Endothelial cell of umbilical vein (primary cell): ENCODE measurements around the gene CYP17A1. TPM values are rescaled to one million over a fixed set of nuclear protein-coding genes. Genes with fewer than 3 reads are reported as not detected.
A peak's percentile ranks its signal among the peaks of the same experiment; 100 is the strongest.

Source experiments
- BruUV-seq: library from RNA; stranded (reverse); fragments of 400-500 nt; replicated peaks from 2 replicates; lab custom pipeline; 2021; lab: Mats Ljungman, UMichigan
- CTCF ChIA-PET: fragments of 300-600, 350-600 bp; sonication (Branson Sonifier 250); formaldehyde crosslinking; loops from one replicate; lab custom pipeline; 2021; ENCODE audit warnings: antibody characterized with exemption, inconsistent platforms; lab: Charles Lee
- POLR2A ChIA-PET: fragments of 300-600, 350-600 bp; sonication (Branson Sonifier 250); formaldehyde crosslinking; loops from one replicate; lab custom pipeline; 2021; ENCODE audit warnings: antibody characterized with exemption, inconsistent platforms; lab: Charles Lee
- DNase-seq: peaks from one replicate; pipeline ENCODE4 v3.0.0-alpha.2; 2011; ENCODE audit warnings: low read depth, low spot score
- FAIRE-seq: peaks from 2 replicates; lab custom pipeline; 2011; peaks lifted over from hg19 to GRCh38; lab: Jason Lieb, UNC
- H2AFZ ChIP-seq: 2 replicates; pipeline ENCODE4 v1.6.0; 2012; ENCODE audit warnings: low read depth, low read length, control low read depth, inconsistent platforms
- H3K27ac ChIP-seq: 2 replicates; pipeline ENCODE4 v1.5.1; 2011; ENCODE audit warnings: low read depth, mild to moderate bottlenecking, control low read depth, low read length, moderate library complexity; ENCODE audit not compliant: insufficient read depth
- H3K27me3 ChIP-seq, 2 experiments: 2 replicates each; pipeline versions ENCODE4 v1.6.0 to v1.6.1; 2011; ENCODE audit warnings: low read length in 2 of 2, mixed read lengths in 1 of 2; ENCODE audit not compliant: control insufficient read depth in 2 of 2, insufficient read depth in 2 of 2
- H3K36me3 ChIP-seq, 2 experiments: 2 replicates in 1 of 2; 3 replicates in 1 of 2; pipeline ENCODE4 v1.5.1; 2011; ENCODE audit warnings: low read length in 2 of 2, mild to moderate bottlenecking in 1 of 2, moderate library complexity in 1 of 2; ENCODE audit not compliant: control insufficient read depth in 2 of 2, insufficient read depth in 2 of 2; ENCODE audit errors: extremely low read depth in 1 of 2
- H3K4me1 ChIP-seq: 3 replicates; pipeline ENCODE4 v1.5.1; 2011; ENCODE audit warnings: mild to moderate bottlenecking, low read length; ENCODE audit not compliant: control insufficient read depth, insufficient read depth; ENCODE audit errors: extremely low read depth
- H3K4me2 ChIP-seq: 2 replicates; pipeline ENCODE4 v1.6.1; 2011; ENCODE audit warnings: low read length, control low read depth, mixed read lengths; ENCODE audit not compliant: insufficient read depth
- H3K4me3 ChIP-seq, 3 experiments: fragments of 200-600 bp in 1 of 3; sonication (generic), shearing (Covaris generic) in 1 of 3; replicated peaks in 1 of 3; 2 replicates each; pipeline ENCODE4 v1.5.1; 2011 to 2016; ENCODE audit warnings: control low read depth in 3 of 3, low read length in 3 of 3, mild to moderate bottlenecking in 2 of 3, inconsistent platforms in 1 of 3, low read depth in 1 of 3, moderate library complexity in 1 of 3; ENCODE audit not compliant: insufficient read depth in 1 of 3
- H3K79me2 ChIP-seq: 2 replicates; pipeline ENCODE4 v1.6.0; 2012; ENCODE audit warnings: low read length, inconsistent platforms; ENCODE audit not compliant: control insufficient read depth, insufficient read depth
- H3K9ac ChIP-seq: replicated peaks from 2 replicates; pipeline ENCODE3; 2011; ENCODE audit warnings: low read length, control low read depth; ENCODE audit not compliant: insufficient read depth; ENCODE audit errors: extremely low read depth
- H3K9me1 ChIP-seq: replicated peaks from 3 replicates; pipeline ENCODE4 v1.6.0; 2011; ENCODE audit warnings: mild to moderate bottlenecking, low read length; ENCODE audit not compliant: control insufficient read depth, insufficient read depth; ENCODE audit errors: extremely low read depth
- H3K9me3 ChIP-seq: replicated peaks from 2 replicates; pipeline ENCODE4 v1.5.1; 2012; ENCODE audit warnings: low read length, inconsistent platforms; ENCODE audit not compliant: control insufficient read depth, insufficient read depth
- H4K20me1 ChIP-seq: replicated peaks from 2 replicates; pipeline ENCODE3; 2011; ENCODE audit warnings: mild to moderate bottlenecking, low read length; ENCODE audit not compliant: control insufficient read depth, insufficient read depth; ENCODE audit errors: extremely low read depth
- JUN ChIP-seq: IDR thresholded peaks from 2 replicates; pipeline ENCODE4 v1.6.1; 2011; ENCODE audit warnings: borderline replicate concordance, low read depth; ENCODE audit not compliant: insufficient read length, insufficient read depth
- MYC ChIP-seq: IDR thresholded peaks from one replicate; pipeline ENCODE4 v1.6.1; 2011; ENCODE audit warnings: mild to moderate bottlenecking, low read depth, low read length
- POLR2AphosphoS5 ChIP-seq: IDR thresholded peaks from 2 replicates; pipeline ENCODE4 v1.6.1; 2012; ENCODE audit warnings: low read depth, mild to moderate bottlenecking, control low read depth, low read length, moderate library complexity; ENCODE audit not compliant: insufficient read depth
- dilution Hi-C: fragments of 300-500 bp; cut with MboI; formaldehyde crosslinking; loops from one replicate; pipeline ENCODE4 v1.15.0; 2019; ENCODE audit warnings: low sequenced_read_pairs; ENCODE audit not compliant: extremely low pct_ligation_motif_present
- intact Hi-C: fragments of 100-400 bp; cut with micrococcal nuclease; formaldehyde crosslinking; loops from one replicate; pipeline ENCODE4 v1.10.0; 2022
- polyA plus RNA-seq, 4 experiments: library from polyadenylated mRNA; depleted of rRNA in 3 of 4; stranded (reverse) in 3 of 4; unstranded in 1 of 4; fragments of >200 nt; gene quantifications; 2 replicates each; pipeline versions ENCODE4 v1.2.1 to v1.2.3, GENCODE V29; 2011 to 2012; ENCODE audit warnings: missing spikeins in 1 of 4
- total RNA-seq: library from RNA; stranded (reverse); gene quantifications from 2 replicates; pipeline ENCODE4 v1.2.3, GENCODE V29; 2021
- TF ChIP-seq, protein P1 (sequence below): IDR thresholded peaks from 2 replicates; pipeline ENCODE4 v1.6.1; 2011; ENCODE audit not compliant: insufficient read depth, insufficient read length

CYP17A1 gene
- total and polyA plus RNA-seq, 2 donors (not counting 3 experiments of a cell fraction or from before 2014, with no cell fraction given): not detected

DNA sequence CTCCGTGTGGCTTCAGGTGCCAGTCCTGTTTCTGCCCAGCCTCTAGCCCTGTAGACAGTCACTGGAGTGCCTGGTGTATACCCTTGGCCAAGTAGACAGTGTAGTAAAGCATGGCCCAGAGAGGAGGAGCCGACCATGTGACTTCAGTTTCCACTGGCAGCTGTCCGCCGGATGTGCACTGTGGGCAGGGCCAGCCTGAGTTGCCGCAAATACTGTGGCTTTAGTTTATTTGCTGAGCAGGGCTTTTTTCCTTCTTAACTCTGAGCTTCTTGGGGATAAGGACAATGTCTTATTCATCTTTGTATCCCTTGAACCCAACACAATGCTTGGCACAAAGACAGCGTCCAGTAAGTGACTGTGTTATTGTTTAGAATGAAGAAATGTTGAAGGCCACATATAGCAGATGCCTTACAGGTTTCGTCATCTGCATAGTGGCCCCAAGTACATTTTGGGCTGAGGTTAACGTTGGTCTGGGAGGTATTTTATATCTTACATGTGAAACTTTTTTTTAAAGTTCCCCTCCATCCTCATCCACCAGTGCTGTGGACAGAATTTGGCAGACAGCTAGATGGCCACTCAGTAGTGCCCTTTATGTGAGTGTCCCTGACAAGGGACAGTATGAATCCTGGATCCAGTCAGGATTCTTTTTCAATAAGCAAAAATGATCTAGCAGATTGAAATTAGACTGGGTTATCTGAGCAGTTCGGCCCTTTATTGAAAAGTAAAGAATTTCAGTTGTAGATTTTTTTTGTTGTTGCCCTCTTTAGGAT lies 40.6 kb downstream of the CYP17A1 start:
- dilution Hi-C loops (no loop called here), intact Hi-C loops (loop anchor here (1.0 kb wide), 1 partner anchor 13 kb away; no protein-coding TSS in a partner anchor)
- Histone ChIP-seq H3K4me1 (peaks cover 43% of the 10 kb centered on the region), H3K9me1 (no peaks in the 10 kb centered on the region), H3K9me3 (no peaks in the 10 kb centered on the region), H2AFZ (no peak overlapping the region), H3K27ac (peak overlapping the region; percentile 38), H3K79me2 (peaks cover 10% of the 10 kb centered on the region), H3K9ac (peak overlapping the region; percentile 29), H3K36me3 (peaks cover 6 to 9% of the 10 kb centered on the region in 2 experiments), H3K4me3 (no peak overlapping the region), H3K4me2 (peak overlapping the region; percentile 10), H4K20me1 (no peaks in the 10 kb centered on the region), H3K27me3 (no peaks in the 10 kb centered on the region)
- ChIA-PET CTCF (interaction anchor here (0.7 to 1.0 kb wide), 2 partner anchors 21 to 43 kb away, joined by 3 to 6 read pairs; no protein-coding TSS in a partner anchor), POLR2A (no interaction called here)
- FAIRE-seq: peak; percentile 82
- no TSS peak for BruUV-seq
- TF ChIP-seq MYC (peak; percentile 59), JUN (peak; percentile 33), POLR2AphosphoS5 (no peak)
- TF ChIP-seq, protein P1, sequence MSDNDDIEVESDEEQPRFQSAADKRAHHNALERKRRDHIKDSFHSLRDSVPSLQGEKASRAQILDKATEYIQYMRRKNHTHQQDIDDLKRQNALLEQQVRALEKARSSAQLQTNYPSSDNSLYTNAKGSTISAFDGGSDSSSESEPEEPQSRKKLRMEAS: peak; percentile 73
- DNase-seq: peak; percentile 85
